NCI-H2107 (cell line): ENCODE data around the gene CIDEB.
"Not testable (repeated sequence)": the region's sequence is repeated elsewhere in the genome, so short reads cannot be mapped to it uniquely, and the experiment has no call there.

Experiments used
- DNase-seq: peaks from one replicate; lab custom pipeline; 2025; lab: John Stamatoyannopoulos, UW

Gene CIDEB

GRCh38 chr14:24307575-24308341, at the start of gene CIDEB:
CIDEB (minus strand) TSS chr14:24307977; CDS start chr14:24307858, 119 bp downstream.
- DNase-seq: no peak

GRCh38 chr14:24356208-24356607, 48.4 kb upstream of the CIDEB start:
- DNase-seq: no peak

GRCh38 chr14:24355009-24355408, 47.2 kb upstream of the CIDEB start:
- no peak for DNase-seq

- DNase-seq: not testable (repeated sequence)
Measured at GRCh38 chr14:24354482-24354825, 46.7 kb upstream of the CIDEB start.

- no peak for DNase-seq
Measured at GRCh38 chr14:24353559-24354481, 46.0 kb upstream of the CIDEB start.

GRCh38 chr14:24351517-24351916, 43.7 kb upstream of the CIDEB start:
- DNase-seq: no peak

GRCh38 chr14:24349742-24350141, 42.0 kb upstream of the CIDEB start:
- no peak for DNase-seq

- no peak for DNase-seq
Measured at GRCh38 chr14:24348186-24348585, 40.4 kb upstream of the CIDEB start.

- DNase-seq: no peak
Measured at GRCh38 chr14:24347134-24347533, 39.4 kb upstream of the CIDEB start.

- no peak for DNase-seq
Measured at GRCh38 chr14:24343795-24344660, 36.3 kb upstream of the CIDEB start.

GRCh38 chr14:24342889-24343288, 35.1 kb upstream of the CIDEB start:
- no peak for DNase-seq

- DNase-seq: no peak
Measured at GRCh38 chr14:24340606-24341005, 32.8 kb upstream of the CIDEB start.

GRCh38 chr14:24339284-24340151, 31.7 kb upstream of the CIDEB start, which contains the start of gene RIPK3:
RIPK3 (minus strand) TSS chr14:24339991; CDS start chr14:24339826, 165 bp downstream.
- DNase-seq: no peak

GRCh38 chr14:24338843-24339242, 31.1 kb upstream of the CIDEB start:
- no peak for DNase-seq

GRCh38 chr14:24337824-24338175, 30.0 kb upstream of the CIDEB start:
- no peak for DNase-seq

GRCh38 chr14:24337144-24337823, 29.5 kb upstream of the CIDEB start:
- no peak for DNase-seq

- no peak for DNase-seq
Measured at GRCh38 chr14:24335461-24336171, 27.8 kb upstream of the CIDEB start.

- DNase-seq: no peak
Measured at GRCh38 chr14:24334431-24335291, 26.9 kb upstream of the CIDEB start, which contains the start of gene ADCY4. ADCY4 (minus strand) TSS chr14:24335071; CDS start chr14:24334652, 419 bp downstream.
